OCI-LY1 (cell line): ENCODE measurements around the gene METTL4.

Experiments used
- H2AFZ ChIP-seq: fragments of 200-600 bp; sonication (generic), shearing (Covaris generic); 2 replicates; pipeline ENCODE4 v1.6.0; 2014; ENCODE audit warnings: antibody characterized with exemption, mild to moderate bottlenecking, low read length
- H3F3A ChIP-seq: fragments of 200-600 bp; sonication (generic), shearing (Covaris generic); 2 replicates; pipeline ENCODE4 v1.6.0; 2014; ENCODE audit warnings: mild to moderate bottlenecking, antibody characterized with exemption, low read length, moderate library complexity; ENCODE audit not compliant: insufficient read depth
- H3K27ac ChIP-seq: fragments of 200-600 bp; sonication (generic); 2 replicates; pipeline ENCODE4 v1.5.1; 2014; ENCODE audit warnings: low read length, mixed run types, mild to moderate bottlenecking, low read depth; ENCODE audit not compliant: poor library complexity, severe bottlenecking
- H3K27me3 ChIP-seq: fragments of 200-600 bp; sonication (generic); 2 replicates; pipeline ENCODE4 v1.6.0; 2014; ENCODE audit warnings: antibody characterized with exemption, mild to moderate bottlenecking, low read length, moderate library complexity; ENCODE audit not compliant: insufficient read depth
- H3K36me3 ChIP-seq: fragments of 200-600 bp; sonication (generic); 2 replicates; pipeline ENCODE4 v1.6.1; 2014; ENCODE audit warnings: mild to moderate bottlenecking, antibody characterized with exemption, low read length, moderate library complexity, mixed read lengths; ENCODE audit not compliant: insufficient read depth
- H3K4me1 ChIP-seq: fragments of 200-600 bp; sonication (generic); 2 replicates; pipeline ENCODE4 v1.5.1; 2014; ENCODE audit warnings: mild to moderate bottlenecking, low read length, moderate library complexity; ENCODE audit not compliant: insufficient read depth, severe bottlenecking
- H3K4me2 ChIP-seq: fragments of 200-600 bp; sonication (generic), shearing (Covaris generic); 2 replicates; pipeline ENCODE4 v1.6.1; 2014; ENCODE audit warnings: low read length
- H3K4me3 ChIP-seq: fragments of 200-600 bp; sonication (generic); 2 replicates; pipeline ENCODE4 v1.5.1; 2014; ENCODE audit warnings: low read length, low read depth, mild to moderate bottlenecking, mixed read lengths; ENCODE audit not compliant: poor library complexity, severe bottlenecking
- H3K79me2 ChIP-seq: fragments of 200-600 bp; shearing (Covaris generic); 2 replicates; pipeline ENCODE4 v1.6.1; 2016; ENCODE audit warnings: mixed run types, low read length, mixed read lengths; ENCODE audit not compliant: insufficient read depth
- H3K9ac ChIP-seq: fragments of 200-600 bp; sonication (generic), shearing (Covaris generic); 2 replicates; pipeline ENCODE4 v1.6.1; 2014; ENCODE audit warnings: mild to moderate bottlenecking, low read length, mixed read lengths
- H3K9me2 ChIP-seq: fragments of 200-600 bp; sonication (generic), shearing (Covaris generic); 2 replicates; pipeline ENCODE4 v1.6.1; 2014; ENCODE audit warnings: low read depth, mild to moderate bottlenecking, low read length, mixed read lengths
- H3K9me3 ChIP-seq: fragments of 200-600 bp; shearing (Covaris generic); 2 replicates; pipeline ENCODE4 v1.6.1; 2014; ENCODE audit warnings: low read length, mixed read lengths
- H4K20me1 ChIP-seq: fragments of 200-600 bp; sonication (generic), shearing (Covaris generic); 2 replicates; pipeline ENCODE4 v1.6.0; 2016; ENCODE audit warnings: mild to moderate bottlenecking, low read length; ENCODE audit not compliant: insufficient read depth
- CTCF ChIP-seq: fragments of 200-600 bp; sonication (generic), shearing (Covaris generic); IDR thresholded peaks from 2 replicates; pipeline ENCODE4 v1.5.1; 2017; ENCODE audit warnings: mild to moderate bottlenecking, antibody characterized with exemption, low read length, moderate library complexity, mixed read lengths
- EZH2 ChIP-seq: fragments of 200-600 bp; sonication (generic), shearing (Covaris generic); IDR thresholded peaks from 2 replicates; pipeline ENCODE4 v1.8.0; 2017; ENCODE audit warnings: borderline replicate concordance, mixed run types, mild to moderate bottlenecking, antibody characterized with exemption, low read length, moderate library complexity, mixed read lengths

METTL4 gene

GRCh38 chr18:2589345-2590068, 18.2 kb upstream of the METTL4 start:
- no peaks in the 10 kb centered on the region for H3K79me2 ChIP-seq
- no peaks in the 10 kb centered on the region for H3K27me3 ChIP-seq
- H3K4me3 ChIP-seq: no peak overlapping the region
- TF ChIP-seq CTCF: no peak
- TF ChIP-seq EZH2: no peak
- H3K4me1 ChIP-seq: no peaks in the 10 kb centered on the region
- no peaks in the 10 kb centered on the region for H3K9me3 ChIP-seq
- H3K36me3 ChIP-seq: peaks cover 86% of the 10 kb centered on the region
- H3K4me2 ChIP-seq: no peak overlapping the region
- H4K20me1 ChIP-seq: no peaks in the 10 kb centered on the region
- H2AFZ ChIP-seq: no peak overlapping the region
- H3K9ac ChIP-seq: no peak overlapping the region
- H3F3A ChIP-seq: no peaks in the 10 kb centered on the region
- H3K27ac ChIP-seq: no peak overlapping the region
- no peaks in the 10 kb centered on the region for H3K9me2 ChIP-seq

- Histone ChIP-seq H3F3A (no peaks in the 10 kb centered on the region), H3K27ac (no peak overlapping the region), H2AFZ (no peak overlapping the region), H4K20me1 (no peaks in the 10 kb centered on the region), H3K9ac (no peak overlapping the region), H3K4me3 (no peak overlapping the region), H3K4me1 (no peaks in the 10 kb centered on the region), H3K4me2 (no peak overlapping the region), H3K79me2 (no peaks in the 10 kb centered on the region), H3K36me3 (peaks cover 81% of the 10 kb centered on the region), H3K9me3 (no peaks in the 10 kb centered on the region), H3K9me2 (no peaks in the 10 kb centered on the region), H3K27me3 (no peaks in the 10 kb centered on the region)
- no peak for TF ChIP-seq EZH2
- TF ChIP-seq CTCF: no peak
These were observed 17.5 kb upstream of the METTL4 start for GRCh38 chr18:2588666-2589344.

- H3K4me2 ChIP-seq: no peak overlapping the region
- H3F3A ChIP-seq: no peaks in the 10 kb centered on the region
- no peak overlapping the region for H3K4me3 ChIP-seq
- no peaks in the 10 kb centered on the region for H3K27me3 ChIP-seq
- H3K79me2 ChIP-seq: no peaks in the 10 kb centered on the region
- H3K9ac ChIP-seq: no peak overlapping the region
- no peaks in the 10 kb centered on the region for H3K9me2 ChIP-seq
- H4K20me1 ChIP-seq: no peaks in the 10 kb centered on the region
- H3K27ac ChIP-seq: no peak overlapping the region
- no peaks in the 10 kb centered on the region for H3K9me3 ChIP-seq
- peaks cover 77% of the 10 kb centered on the region for H3K36me3 ChIP-seq
- no peak overlapping the region for H2AFZ ChIP-seq
- TF ChIP-seq CTCF (no peak), EZH2 (no peak)
- H3K4me1 ChIP-seq: no peaks in the 10 kb centered on the region
These were observed 16.5 kb upstream of the METTL4 start for GRCh38 chr18:2587788-2588187.
